SK-N-MC (cell line): Measurements from ENCODE around the gene TRAM2.

ENCODE experiments used
- EZH2 ChIP-seq: fragments of 200-600 bp; sonication (generic); IDR thresholded peaks from one replicate; pipeline ENCODE4 v1.6.1; 2017; ENCODE audit warnings: antibody characterized with exemption
- FOXP2 ChIP-seq: optimal IDR thresholded peaks from 2 replicates; pipeline ENCODE3; 2011; ENCODE audit warnings: mild to moderate bottlenecking, moderate library complexity; ENCODE audit not compliant: insufficient read depth; ENCODE audit errors: extremely low read length, control extremely low read depth
- POLR2AphosphoS5 ChIP-seq: IDR thresholded peaks from 2 replicates; pipeline ENCODE4 v1.6.1; 2012; ENCODE audit warnings: mild to moderate bottlenecking, low read depth, low read length, borderline replicate concordance

DNA sequence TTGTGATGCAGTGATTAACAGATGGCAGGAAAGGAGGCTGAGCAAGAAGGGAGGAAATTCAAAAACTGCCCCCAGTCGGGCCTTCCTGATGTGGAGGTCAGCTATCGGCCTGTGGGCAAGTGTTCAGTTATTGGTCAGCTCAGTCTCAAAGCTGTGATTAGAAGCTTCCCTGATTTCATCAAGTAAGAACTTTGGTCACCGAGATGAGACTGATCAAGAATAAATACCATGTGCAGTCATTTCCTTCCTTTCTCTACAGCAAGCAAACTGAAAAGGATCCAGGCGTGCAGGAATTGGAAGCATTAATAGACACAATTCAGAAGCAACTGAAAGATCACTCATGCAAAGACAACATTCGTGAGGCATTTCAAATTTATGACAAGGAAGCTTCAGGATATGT lies 87.0 kb downstream of the TRAM2 start:
- no peak for TF ChIP-seq POLR2AphosphoS5
- no peak for TF ChIP-seq EZH2
- no peak for TF ChIP-seq FOXP2
